Upper lobe of left lung (tissue), 4 donors: ENCODE measurements around the gene TOR3A.

ENCODE experiments used
- CTCF ChIP-seq, 6 experiments: fragments of 450-650 bp in 4 of 6; fragments of 200-600 bp in 2 of 6; sonication (generic) in 2 of 6; IDR thresholded peaks; one replicate each; pipeline ENCODE4 v1.5.1; 2016 to 2019; ENCODE audit warnings: antibody characterized with exemption in 6 of 6
- EP300 ChIP-seq, 4 donors: sonication (generic); formaldehyde crosslinking; IDR thresholded peaks; one replicate each; pipeline ENCODE4 v1.5.1; 2017; ENCODE audit warnings: antibody characterized with exemption in 4 of 4, control low read depth in 2 of 4
- POLR2A ChIP-seq, 4 donors: fragments of 450-650 bp; IDR thresholded peaks; one replicate each; pipeline ENCODE4 v1.5.1; 2016 to 2017; ENCODE audit warnings: antibody characterized with exemption in 4 of 4, mild to moderate bottlenecking in 2 of 4
- POLR2AphosphoS5 ChIP-seq, 2 donors: sonication (generic); formaldehyde crosslinking; IDR thresholded peaks; one replicate each; pipeline ENCODE4 v1.5.1; 2017; ENCODE audit warnings: antibody characterized with exemption in 2 of 2

- TF ChIP-seq CTCF (IDR thresholded peaks at IDR 0.05) (no peak), POLR2A (IDR thresholded peaks at IDR 0.05) (no peak), EP300 (IDR thresholded peaks at IDR 0.05) (no peak), POLR2AphosphoS5 (IDR thresholded peaks at IDR 0.05) (no peak)
Observed at GRCh38 chr1:179101566-179101965, 19.7 kb downstream of the TOR3A start.
